GM04503 (cell line): ENCODE measurements around the gene ADK.
A peak's percentile ranks its signal among the peaks of the same experiment; 100 is the strongest.
"Not testable (repeated sequence)": the region's sequence is repeated elsewhere in the genome, so short reads cannot be mapped to it uniquely, and the experiment has no call there.

Experiments
- DNase-seq: peaks from one replicate; pipeline ENCODE4 v3.0.0-alpha.2; 2012; ENCODE audit warnings: low read depth

ADK gene

DNA sequence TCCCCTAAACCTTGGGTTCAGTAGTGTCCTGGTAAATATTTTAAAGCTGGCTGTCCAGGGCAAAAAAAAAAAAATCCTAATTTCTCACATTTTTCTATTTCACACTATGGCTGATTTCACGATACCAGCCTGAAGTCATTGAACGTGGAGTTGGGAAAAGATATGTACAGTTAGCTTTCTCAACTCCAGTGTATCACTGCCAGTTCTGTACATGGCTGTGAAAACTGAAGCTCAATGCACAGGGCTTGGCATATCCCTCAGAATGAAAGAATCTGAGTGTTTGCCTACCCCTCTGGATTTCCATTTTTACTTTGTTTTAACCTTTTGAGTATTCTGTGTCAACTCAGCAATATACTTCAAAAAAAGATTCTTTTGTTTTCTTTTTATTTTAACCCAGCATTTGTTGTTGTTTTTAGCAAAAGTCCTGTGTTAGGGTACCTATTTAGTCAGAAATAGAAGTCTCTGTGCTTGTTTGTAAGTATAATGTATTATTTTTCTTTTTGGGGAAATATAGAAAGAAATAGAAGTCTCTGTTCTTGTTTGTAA, 274.5 kb downstream of the ADK start:
- DNase-seq, result no peak

- no peak for DNase-seq
These were observed 280.8 kb downstream of the ADK start for GRCh38 chr10:74431816-74432215.

DNA sequence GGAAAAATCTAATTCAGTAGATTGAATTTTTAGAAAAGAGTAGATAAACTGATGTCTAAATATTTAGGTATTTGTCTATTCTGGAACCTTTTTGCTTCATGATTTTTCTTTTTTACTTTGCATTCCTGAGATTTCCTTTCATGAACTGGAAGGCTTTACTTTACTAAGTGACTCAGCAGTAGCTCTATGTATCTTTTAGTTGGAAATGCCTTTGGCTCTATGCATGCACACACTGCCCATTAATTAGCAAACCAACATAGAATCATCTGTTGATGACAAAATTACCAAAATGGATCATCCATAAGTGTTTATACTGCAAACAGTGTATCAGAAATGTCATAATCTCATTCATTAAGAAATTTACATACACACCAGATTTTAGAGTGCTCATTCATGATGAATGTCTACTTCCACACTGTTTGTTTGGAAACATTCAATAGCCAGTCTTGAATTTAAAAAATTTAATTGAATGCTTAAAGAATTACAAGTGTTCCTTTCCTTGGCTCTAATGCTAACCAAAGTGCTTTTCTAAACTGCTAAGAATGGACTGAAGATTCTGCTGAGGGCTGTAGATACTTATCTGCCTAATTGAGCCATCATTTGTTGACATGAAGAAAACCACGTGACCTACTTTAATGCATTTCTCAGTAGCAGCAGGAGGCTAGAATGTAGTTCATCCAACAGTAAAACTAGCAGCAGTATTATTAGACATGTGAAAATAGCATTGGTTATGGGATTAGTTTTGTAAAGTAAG, 282.0 kb downstream of the ADK start:
- DNase-seq, result peak; percentile 54

- no peak for DNase-seq
These were observed 282.6 kb downstream of the ADK start for GRCh38 chr10:74433595-74433956.

DNA sequence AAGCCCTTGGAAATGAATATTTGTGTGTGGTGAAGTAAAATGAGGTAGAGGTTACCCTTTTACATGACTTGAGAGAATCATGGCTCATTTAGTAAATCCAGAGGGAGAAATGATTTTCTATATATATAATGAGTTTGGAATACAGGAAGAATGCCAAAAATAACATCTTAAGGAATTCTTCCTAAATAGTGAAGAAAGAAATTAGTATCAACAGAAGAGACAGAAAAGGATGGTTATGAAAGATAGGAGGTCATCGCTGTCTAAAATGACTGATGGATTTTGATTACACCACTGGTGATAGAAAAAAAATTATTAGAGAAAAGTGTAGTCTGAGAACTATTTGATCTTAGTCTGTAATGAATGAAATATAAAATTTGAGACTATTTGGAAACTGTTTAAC, 283.0 kb downstream of the ADK start:
- no peak for DNase-seq

DNA sequence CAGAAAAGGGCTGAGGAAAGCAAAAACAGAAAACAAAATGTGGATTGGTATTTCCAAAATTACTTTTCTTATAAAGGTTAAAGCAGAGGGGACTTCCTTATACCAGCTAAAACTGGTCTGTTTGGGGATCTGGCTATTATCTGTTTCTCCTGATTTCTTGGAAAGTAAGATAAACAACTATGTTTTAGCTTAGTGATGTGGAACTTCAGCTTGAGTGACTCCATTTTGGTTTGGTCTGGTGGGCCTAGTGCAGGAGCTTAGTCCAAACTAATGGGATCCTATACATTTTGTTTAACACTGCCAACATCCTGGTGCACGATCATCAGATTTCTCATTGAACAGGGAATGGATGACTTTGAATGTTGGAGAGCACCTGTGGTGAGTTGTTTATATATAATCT, 283.5 kb downstream of the ADK start:
- DNase-seq, result no peak

DNA sequence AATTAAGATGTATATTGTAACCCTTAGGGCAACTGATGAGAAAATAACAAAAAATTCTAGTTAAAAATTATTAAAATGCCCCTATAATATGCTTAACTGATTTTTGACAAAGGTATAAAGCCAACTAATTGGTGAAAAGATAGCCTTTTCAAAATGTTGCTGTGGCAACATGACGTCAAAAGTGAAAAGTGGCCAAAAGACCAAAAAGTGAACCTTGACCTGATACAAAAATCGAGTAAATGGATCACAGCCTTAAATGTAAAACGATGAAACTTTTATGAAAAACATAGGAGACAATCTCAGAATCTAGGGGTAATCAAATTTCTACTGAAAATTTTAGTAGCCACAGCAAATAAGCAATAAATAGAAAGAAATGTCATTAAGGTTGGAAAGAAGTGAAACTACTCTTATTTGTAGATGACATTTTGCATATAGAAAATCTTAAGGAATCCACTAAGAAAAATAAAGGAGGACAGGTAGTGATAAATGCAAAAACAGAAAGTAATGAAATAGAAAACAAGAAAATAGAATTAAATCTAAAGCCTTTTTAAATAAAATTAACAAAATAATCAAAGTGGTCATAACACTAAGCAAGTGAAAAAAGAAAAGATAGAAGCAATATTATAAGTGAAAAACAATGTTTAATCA, 285.6 kb downstream of the ADK start:
- DNase-seq, result no peak

DNA sequence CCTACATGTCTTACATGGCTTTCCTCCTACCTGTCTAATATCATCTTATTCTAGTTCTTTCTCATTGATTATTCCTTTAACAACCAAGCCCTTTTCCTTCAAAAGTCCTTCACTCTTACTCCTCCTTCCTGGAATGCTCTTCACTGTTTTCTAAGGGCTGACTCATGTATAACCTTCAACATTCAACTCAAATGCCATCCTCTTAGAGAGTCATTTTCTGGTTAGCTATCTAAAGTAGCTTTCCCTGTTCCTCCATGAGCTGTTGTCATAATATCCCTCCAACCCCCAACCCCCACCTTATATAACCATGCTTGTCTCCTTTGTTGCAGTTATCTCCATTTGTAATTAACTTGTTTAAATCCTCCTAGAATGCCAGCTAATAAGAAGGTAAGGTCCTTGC, 286.8 kb downstream of the ADK start:
- peak; percentile 30 for DNase-seq

DNA sequence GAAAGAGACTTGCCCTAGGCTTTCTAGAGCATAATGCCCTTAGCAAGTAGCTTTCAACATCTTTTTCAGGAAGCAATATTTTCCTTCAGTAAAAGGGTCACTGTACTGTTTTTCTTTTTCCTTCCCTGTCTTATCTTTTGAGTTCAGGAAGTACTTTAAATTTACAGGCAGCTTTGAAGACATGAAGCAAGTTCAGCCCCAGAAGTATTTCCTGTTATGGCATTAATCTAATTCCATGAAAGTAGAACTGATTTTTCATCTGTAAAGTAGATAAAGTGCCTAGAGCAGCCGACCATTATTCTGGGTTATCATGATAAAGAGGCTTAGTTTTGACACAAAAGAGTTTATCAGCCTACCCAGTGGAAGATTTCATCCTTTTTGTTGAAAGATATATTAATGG, 288.2 kb downstream of the ADK start:
- no peak for DNase-seq

DNA sequence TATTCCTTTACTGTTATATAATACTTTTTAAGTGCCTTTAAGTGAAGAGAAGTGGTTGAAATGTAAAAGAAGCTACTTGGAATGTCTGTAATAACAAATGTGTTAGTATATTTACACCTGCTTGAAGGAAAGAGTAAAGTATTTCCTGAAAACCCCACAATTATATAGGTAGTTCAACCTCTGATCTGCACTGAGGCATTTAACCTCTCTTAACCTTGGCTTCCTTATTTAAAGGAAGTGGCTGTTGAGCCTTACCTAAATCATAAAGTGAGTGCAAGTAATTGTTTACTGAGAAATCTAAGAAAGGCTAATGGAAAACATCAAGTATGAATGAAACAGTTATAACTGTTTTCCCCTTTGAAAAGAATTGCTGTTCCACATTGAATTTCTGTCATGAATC, 294.5 kb downstream of the ADK start:
- no peak for DNase-seq

GRCh38 chr10:74450602-74451001, 299.6 kb downstream of the ADK start:
- no peak for DNase-seq

GRCh38 chr10:74451127-74451829, 300.3 kb downstream of the ADK start:
- DNase-seq, result no peak

GRCh38 chr10:74453169-74453568, 302.1 kb downstream of the ADK start:
- no peak for DNase-seq

GRCh38 chr10:74457478-74457877, 306.5 kb downstream of the ADK start:
- DNase-seq, result not testable (repeated sequence)

DNA sequence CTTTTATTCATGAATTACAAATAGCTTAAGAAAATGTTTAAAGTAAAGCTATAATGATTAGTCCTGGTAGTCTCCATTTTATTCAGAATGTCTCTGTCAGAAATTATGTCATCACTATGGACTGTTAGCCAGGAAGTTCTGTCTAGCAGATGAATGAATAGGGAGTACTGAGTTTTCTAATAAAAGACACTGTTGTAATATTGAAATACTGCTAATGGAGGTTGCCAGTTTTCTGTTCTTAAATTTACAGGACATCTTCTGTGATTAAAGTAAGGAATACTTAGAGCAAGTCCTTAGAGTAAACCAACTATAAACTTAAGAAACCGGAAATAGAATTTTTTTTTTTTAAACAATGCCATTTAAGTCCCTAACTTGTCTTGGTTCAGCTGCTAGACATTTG, 309.8 kb downstream of the ADK start:
- DNase-seq, result no peak

DNA sequence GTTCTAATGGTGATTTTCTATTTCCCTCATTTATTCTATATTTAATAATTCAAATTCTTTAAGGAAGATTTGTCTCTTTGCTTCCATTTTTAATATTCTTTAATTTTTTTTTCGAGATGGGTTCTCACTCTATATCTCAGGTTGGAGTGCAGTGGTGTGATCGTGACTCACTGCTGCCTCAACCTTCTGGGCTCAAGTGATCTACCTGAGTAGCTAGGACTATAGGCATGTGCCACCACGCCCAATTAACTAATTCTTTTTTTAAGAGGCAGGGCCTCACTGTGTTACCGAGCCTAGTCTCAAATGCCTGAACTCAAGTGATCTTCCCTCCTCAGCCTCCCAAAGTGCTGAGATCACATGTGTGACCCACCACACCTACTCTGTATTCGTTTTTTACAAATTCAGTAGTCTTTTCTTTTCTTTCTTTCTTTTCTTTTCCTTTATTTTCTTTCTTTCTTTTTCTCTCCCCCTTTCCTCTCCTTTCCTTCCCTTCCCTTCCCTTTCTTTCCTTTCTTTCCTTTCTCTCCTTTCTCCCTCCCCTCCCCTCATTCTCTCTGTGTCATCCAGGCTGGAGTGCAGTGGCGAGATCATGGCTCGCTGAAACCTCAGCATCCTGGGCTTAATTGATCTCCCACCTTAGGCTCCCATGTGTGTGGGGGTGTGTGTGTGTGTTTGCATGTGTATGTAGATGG, 323.1 kb downstream of the ADK start:
- no peak for DNase-seq

DNA sequence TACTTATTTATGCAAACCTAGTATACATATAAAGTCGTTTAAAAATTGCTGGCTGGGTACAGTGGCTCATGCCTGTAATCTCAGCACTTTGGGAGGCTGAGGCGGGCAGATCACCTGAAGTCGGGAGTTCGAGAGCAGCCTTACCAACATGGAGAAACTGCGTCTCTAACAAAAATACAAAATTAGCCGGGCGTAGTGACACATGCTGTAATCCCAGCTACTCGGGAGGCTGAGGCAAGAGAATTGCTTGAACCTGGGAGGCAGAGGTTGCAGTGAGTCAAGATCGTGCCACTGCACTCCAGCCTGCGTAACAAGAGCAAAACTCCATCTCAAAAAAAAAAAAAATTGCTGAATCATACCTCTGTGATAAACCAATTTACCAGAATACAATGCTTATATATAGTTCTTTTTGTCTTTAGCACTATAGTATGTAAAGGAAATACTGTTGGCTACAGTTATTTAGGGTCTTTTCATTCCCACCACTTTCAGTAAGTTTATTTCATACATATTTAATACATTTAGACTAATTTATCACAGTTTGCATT, 325.2 kb downstream of the ADK start:
- DNase-seq, result not testable (repeated sequence)

DNA sequence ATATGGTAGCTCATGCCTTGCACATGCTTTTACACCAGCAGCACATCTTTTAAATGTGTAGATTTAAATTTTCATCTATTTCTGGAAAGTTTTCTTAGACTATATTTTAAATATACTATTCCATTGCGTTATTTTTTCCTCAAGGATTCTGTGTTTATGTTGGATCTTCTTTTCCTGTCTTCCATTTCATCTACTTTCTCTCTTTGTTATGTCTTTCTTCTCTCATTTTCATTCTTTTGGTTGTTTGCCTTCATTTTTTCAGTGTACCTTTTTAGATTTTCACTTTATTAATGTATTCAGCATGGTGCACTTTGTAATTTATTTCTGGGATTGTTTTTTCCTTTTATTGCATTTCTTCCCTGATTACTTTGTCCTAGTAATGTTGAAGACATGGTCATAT, 329.8 kb downstream of the ADK start:
- DNase-seq, result no peak

DNA sequence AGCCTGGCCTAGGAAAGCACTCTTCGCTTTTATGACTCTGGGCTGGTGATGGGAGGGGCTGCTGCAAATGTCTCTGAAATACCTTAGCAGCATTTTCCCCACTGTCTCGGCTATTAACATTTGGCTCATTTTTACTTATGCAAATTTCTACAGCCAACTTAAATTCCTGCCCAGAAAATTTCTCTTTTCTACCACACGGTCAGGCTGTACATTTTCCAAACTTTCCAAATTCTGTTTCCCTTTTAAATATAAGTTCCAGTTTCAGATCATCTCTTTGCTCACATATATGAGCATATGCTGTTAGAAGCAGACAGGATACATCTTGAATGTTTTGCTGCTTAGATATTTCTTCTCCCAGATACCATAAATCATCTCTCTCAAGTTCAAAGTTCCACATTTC, 332.3 kb downstream of the ADK start:
- DNase-seq, result no peak

DNA sequence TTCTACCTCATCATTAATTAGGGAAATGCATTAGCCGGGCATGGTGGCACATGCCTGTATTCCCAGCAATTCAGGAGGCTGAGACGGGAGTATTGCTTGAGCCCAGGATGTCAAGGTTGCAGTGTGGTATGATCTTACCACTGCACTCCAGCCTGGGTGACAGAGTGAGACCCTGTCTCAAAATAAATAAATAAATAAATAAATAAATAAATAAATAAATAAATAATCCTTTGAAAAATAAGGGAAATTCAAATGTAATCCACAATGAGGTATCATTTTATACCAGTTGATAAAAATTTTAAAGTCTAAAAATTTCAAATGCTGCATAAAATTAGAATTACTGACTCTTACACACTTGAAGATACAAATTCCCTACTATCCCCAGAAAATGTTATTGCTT, 334.3 kb downstream of the ADK start:
- DNase-seq, result no peak

- DNase-seq, result no peak
These were observed 335.6 kb downstream of the ADK start for GRCh38 chr10:74486659-74487058.

GRCh38 chr10:74488907-74489306, 337.9 kb downstream of the ADK start:
- DNase-seq, result no peak
